Stimulated activated CD8-positive, alpha-beta memory T cell treated with anti-CD3 and anti-CD28 coated beads, Interleukin-7, amount 100 ng/mL, for 4 hours (primary cell): ENCODE data around the gene PCNX2.

Experiments used
- DNase-seq, 2 donors: peaks; one replicate each; pipeline ENCODE4 v3.0.0-alpha.2; 2020; ENCODE audit warnings: low read depth in 2 of 2

Gene PCNX2

DNA sequence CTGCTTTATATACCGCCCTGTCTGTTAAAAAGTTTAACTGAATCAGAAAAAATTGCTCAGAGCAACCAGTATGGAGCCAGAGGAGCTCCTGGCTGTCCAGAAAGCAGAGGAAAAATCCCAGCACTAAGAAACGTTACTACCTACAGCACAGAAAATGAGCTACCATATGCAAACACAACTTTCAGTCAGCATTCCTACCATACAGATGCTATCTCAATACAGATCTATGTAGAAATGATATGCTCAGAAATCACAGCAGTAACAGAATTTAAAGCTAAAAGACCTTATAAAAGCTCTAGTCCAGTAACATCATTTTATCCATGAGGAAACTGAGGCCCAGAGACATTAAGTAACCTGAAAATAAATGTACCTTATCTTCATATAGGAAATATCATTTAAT lies 38.7 kb downstream of the PCNX2 start:
- DNase-seq, result no peak

- no peak for DNase-seq
Measured at GRCh38 chr1:233256191-233256590, 39.3 kb downstream of the PCNX2 start.

DNA sequence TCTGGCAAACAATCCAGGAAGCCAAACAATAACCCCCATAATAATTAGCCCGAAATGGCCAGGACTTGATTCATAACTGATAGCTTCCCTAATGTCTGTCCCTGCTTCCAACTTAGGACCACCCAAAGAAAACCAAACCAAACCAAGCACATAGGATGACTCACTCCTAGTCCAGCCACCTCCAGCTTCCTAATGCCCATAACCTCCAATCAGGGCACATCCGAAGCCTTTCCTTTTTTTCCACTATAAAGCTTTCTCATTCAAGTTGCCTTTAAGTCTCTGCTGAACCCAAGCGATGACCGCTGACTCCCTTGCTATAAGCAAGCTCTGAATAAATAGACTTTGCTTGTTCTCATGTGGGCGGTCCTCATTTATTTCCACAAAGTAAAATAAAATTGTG lies 40.4 kb downstream of the PCNX2 start:
- no peak for DNase-seq

DNA sequence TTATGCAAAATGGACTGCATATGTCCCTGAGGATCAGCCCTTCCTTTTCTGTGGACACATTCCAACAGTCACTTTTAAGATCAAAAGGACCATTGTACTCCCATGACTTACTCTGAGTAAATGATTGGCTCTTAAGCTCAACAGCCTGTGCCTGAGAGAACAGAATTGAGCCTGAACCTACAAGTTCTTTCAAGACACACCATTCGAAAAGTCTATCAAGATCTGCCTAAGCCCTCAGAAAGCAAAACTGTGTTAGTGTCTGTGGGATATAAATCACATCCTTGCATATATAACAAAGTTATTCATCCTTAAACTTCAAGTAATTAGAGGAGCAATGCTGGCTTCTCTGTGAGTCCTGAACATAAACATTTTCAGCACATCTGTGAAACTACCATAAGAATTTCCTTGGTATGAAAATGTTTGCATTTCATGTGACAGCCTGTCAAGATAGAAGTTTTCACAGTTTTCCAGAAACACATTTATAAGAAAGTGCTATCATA lies 41.6 kb downstream of the PCNX2 start:
- DNase-seq, result no peak

DNA sequence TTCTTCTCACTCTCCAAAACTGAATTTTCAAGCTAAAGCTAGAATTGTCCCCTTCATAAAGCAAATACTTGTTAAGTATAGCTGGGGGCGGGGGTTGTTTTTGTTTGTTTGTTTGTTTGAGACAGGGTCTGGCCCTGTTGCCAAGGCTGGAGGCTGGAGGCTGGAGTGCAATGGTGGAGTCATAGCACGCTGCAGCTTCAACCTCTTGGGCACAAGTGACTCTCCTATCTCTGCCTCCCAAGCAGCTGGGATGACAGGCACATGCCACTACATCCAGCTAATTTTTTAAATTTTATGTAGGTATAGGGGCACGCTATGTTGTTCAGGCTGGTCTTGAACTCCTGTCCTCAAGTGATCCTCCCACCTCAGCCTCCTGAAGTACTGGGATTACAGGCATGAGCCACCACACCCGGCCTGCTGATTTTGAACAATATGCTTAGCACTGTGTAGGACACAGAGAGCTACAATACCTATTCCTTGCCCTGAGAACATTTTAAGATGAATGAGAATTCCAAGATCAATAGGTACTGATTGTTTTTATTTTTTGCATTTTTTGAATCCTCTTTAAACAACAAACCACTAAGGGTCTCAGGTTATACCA lies 42.2 kb downstream of the PCNX2 start:
- DNase-seq, result no peak

DNA sequence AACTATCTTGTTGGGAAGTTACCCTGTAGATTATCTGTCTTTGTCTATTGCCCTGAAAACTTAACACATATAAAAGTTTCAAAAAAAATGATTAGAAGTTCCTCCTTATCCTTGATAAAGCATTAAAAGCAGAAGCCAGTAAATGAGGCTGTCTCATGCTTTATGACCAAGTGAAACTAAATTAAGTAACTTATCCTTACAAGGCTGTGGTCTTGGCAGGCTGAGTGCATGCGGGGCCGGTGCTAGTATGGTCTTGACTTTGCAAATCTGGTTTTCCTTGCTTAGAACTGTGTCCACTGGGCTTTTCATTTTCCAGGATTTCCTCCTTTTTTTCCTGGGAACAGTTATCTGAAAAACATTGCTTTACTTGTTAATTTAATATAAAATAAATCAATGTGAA lies 43.1 kb downstream of the PCNX2 start:
- no peak for DNase-seq

DNA sequence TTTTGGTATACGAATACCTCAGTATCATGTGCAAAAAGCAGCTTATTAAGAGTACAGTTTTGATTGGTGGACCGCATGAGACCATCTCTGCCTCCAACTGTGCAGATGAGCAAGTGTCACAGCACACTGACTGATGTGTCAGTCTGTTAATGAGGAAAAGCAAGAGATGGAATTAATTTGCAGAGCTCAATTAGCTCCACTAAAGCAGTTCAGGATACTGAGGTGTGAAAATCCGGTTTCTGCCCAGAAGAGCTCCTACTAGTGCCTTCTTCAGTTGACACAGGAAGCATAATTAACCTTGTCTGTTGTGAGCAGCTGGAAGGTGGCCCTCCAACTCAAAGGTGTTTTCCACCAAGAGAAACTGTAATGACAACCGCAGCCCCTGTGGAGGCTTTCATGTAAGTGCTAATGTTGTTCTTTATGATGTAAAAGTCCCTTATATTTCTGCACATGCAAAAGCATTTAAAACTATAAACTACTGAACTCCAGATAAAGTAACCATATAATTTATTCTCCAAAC lies 44.3 kb downstream of the PCNX2 start:
- no peak for DNase-seq

GRCh38 chr1:233248014-233248413 lies 47.5 kb downstream of the PCNX2 start:
- no peak for DNase-seq

GRCh38 chr1:233246965-233247364 lies 48.6 kb downstream of the PCNX2 start:
- DNase-seq, result no peak

DNA sequence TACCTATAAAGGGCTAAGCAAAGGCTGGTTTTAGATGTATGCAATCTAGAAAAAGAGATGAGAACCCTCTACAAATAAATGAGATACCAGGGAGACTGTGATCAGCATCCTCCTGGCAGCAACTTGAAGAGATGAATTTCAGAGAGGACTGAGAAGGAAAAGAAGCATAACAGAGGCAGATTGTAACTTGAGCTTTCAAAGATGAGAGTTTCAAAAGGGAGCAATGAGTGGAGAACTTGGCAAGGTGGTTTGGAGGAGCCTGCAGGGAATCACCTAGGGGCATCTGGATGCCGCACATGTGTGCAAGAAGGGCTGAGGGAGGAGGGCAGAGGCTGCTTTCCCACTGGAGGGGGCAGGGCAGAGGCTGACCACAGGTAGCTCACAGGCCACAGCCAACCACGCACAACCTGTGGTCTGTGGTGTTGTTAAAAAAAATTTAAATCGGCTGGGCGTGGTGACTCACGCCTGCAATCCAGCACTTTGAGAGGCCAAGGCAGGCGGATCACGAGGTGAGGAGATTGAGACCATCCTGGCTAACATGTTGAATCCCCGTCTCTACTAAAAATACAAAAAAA lies 50.2 kb downstream of the PCNX2 start:
- no peak for DNase-seq

GRCh38 chr1:233244183-233244582 lies 51.3 kb downstream of the PCNX2 start:
- DNase-seq, result no peak

DNA sequence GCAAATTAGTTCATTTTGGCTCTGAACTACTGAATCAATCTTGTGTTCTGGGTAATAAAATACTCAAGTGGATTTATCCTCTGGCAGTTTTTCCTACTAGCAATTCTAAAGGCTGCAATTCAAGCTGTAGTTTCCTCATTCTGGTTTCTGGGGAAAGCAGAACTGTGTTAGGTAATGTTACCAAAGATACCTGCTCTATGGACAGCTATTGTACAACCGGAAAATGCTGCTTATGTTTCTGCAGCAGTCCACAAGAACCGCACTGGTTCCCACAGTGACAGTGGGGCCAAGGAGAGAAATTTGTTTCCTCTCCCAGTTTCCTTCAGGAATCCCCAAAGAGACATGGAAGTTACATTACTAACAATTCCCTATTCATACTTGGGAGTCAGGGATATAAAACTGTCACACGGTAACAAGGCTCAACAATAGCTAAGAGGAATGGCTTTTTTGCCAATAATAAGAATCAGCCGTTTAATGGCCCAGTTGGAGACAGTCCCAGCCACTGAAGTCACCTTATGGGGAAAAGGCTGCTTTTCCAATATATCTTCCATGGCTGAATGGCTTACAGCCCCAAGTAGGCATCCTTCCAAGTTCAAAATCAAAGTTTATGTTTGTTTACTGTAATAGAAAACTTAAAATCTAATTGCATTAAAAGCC lies 52.6 kb downstream of the PCNX2 start:
- no peak for DNase-seq

- no peak for DNase-seq
Measured at GRCh38 chr1:233241759-233242158, 53.8 kb downstream of the PCNX2 start.

GRCh38 chr1:233240829-233241682 lies 54.5 kb downstream of the PCNX2 start:
- DNase-seq, result no peak

GRCh38 chr1:233240371-233240770 lies 55.2 kb downstream of the PCNX2 start:
- DNase-seq, result no peak

DNA sequence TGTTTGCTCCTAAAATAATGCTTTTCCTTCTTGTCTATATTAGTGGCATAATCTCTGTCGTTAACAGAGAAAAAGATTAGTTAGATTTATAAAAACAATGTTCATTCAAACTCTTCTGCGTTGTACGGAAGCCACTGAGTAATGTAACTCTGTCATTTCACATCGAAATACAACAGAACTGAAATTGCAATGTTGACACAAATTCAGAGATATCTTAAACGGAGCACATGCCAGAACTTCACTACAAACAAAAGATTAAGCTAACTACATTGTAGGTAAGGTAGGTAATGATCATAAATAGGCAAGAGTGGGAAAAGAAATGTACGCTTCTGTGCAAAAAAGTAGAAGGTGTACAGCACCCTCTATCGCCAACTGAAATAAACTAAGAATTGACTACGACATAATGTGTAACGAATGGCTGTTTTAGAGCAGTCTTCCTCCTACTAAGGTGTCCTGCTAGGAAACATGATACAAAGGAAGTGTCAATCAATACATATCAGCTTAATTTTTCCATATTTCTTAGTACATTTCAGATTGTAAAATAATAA lies 56.6 kb downstream of the PCNX2 start:
- no peak for DNase-seq

GRCh38 chr1:233237647-233238046 lies 57.9 kb downstream of the PCNX2 start:
- DNase-seq, result no peak

DNA sequence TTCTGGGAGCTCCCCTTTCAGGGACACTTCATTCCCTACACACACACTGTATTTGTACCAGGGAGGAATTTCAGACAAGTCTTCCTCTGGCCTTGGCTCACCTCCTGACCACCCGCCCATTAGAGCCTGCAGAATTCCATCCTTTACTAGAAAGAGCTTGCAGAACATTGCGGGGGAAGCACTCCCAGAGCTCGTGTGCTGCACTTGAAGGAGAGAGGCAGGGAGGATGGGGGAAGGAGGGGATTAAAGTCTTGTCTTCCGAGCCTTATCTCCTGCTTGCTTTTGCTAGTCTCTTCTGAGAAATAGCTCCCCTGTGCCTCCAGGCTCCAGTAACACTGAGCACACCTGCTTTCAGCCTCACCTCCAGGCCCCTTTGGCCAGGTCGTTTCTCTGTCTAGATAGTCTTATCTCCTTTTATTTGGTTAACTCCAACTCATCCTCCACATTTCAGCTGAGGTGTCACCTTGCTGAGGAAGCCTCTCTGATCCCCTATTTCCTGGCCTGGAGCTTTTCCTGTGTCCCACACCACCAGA lies 62.0 kb downstream of the PCNX2 start:
- DNase-seq, result no peak

- DNase-seq, result no peak
Measured at GRCh38 chr1:233230011-233230410, 65.5 kb downstream of the PCNX2 start.

- DNase-seq, result no peak
Measured at GRCh38 chr1:233229288-233229687, 66.2 kb downstream of the PCNX2 start.

DNA sequence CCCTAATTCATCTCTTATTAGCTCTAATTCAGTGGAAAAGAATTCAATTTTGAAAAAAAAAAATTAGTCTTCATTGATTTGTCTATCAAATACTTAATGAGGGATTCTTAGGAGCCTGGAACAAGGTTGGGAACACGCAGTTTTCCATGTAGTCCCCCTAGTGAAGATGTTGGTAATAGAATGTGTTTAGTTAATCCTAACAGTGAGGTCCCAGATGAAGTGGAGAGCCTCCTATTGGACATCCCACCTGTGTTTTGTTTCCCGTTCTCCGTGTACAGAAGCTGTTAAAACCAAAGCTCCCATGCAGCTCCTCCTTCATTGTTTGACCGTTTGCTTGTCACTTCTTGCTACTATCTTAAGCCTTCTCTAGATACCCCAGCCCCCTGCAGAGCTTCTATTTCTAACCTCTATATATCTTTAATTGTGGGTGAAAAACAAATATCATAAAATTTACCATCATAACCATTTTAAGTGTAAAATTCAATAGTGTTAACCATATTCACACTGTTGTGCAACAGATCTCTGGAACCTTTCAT lies 67.5 kb downstream of the PCNX2 start:
- DNase-seq, result no peak
